HepG2 (cell line): Measurements from ENCODE around the gene CASS4. TPM values are rescaled to one million over a fixed set of nuclear protein-coding genes. Genes with fewer than 3 reads are reported as not detected.

Experiments used
- ATAC-seq: fragments of 200-7000 bp; cut with Tn5 transposase; 3 replicates; pipeline ENCODE4 v1.9.1; 2020; ENCODE audit warnings: mild to moderate bottlenecking, moderate library complexity
- BruUV-seq: library from RNA; stranded (reverse); fragments of 400-500 nt; replicated peaks from 2 replicates; lab custom pipeline; 2021; lab: Mats Ljungman, UMichigan
- CTCF ChIA-PET: fragments of 300-600 bp; formaldehyde crosslinking; extraction: SDS; loops from one replicate; lab custom pipeline; 2021; ENCODE audit warnings: low total read pairs, inconsistent platforms, low intra/inter-chr PET ratio; lab: Yijun Ruan, JAX
- POLR2A ChIA-PET: fragments of 350-600 bp; sonication (Branson Sonifier 250); formaldehyde crosslinking; loops from one replicate; lab custom pipeline; 2020; ENCODE audit warnings: antibody characterized with exemption, inconsistent platforms; lab: Yijun Ruan, JAX
- DNase-seq: peaks from one replicate; pipeline ENCODE4 v3.0.0-alpha.2; 2015; ENCODE audit warnings: low spot score
- FAIRE-seq: peaks from 3 replicates; lab custom pipeline; 2011; peaks lifted over from hg19 to GRCh38; lab: Jason Lieb, UNC
- H2AFZ ChIP-seq: one replicate; pipeline ENCODE4 v1.6.1; 2011; ENCODE audit warnings: low read length, inconsistent platforms
- H3K27ac ChIP-seq: fragments of 300-600 bp; 3 replicates; pipeline ENCODE4 v1.8.0; 2011; ENCODE audit warnings: mixed run types, mild to moderate bottlenecking, mixed read lengths, low read length, inconsistent platforms; ENCODE audit not compliant: insufficient read depth; ENCODE audit errors: extremely low read length
- H3K27me3 ChIP-seq, 2 experiments: fragments of 200-600 bp in 1 of 2; 2 replicates in 1 of 2; 3 replicates in 1 of 2; pipeline versions ENCODE4 v1.6.0 to v1.8.0; 2011; ENCODE audit warnings: low read length in 2 of 2, mild to moderate bottlenecking in 2 of 2, moderate library complexity in 2 of 2, inconsistent platforms in 1 of 2; ENCODE audit not compliant: insufficient read depth in 2 of 2, control insufficient read depth in 1 of 2
- H3K36me3 ChIP-seq, 2 experiments: fragments of 200-600 bp in 1 of 2; replicated peaks in 1 of 2; 2 replicates in 1 of 2; 3 replicates in 1 of 2; pipeline versions ENCODE4 v1.5.1 to v1.8.0; 2011; ENCODE audit warnings: low read length in 2 of 2, inconsistent platforms in 1 of 2; ENCODE audit not compliant: insufficient read depth in 2 of 2, control insufficient read depth in 1 of 2
- H3K4me1 ChIP-seq: 2 replicates; pipeline ENCODE4 v1.5.1; 2012; ENCODE audit warnings: low read length, inconsistent platforms; ENCODE audit not compliant: insufficient read depth
- H3K4me2 ChIP-seq: 2 replicates; pipeline ENCODE4 v1.6.0; 2011; ENCODE audit warnings: low read depth, low read length, inconsistent platforms
- H3K4me3 ChIP-seq, 3 experiments: fragments of 200-600 bp in 1 of 3; sonication (generic), shearing (Covaris generic) in 1 of 3; replicated peaks in 1 of 3; 2 replicates each; pipeline ENCODE4 v1.5.1; 2011 to 2016; ENCODE audit warnings: low read length in 3 of 3, inconsistent platforms in 2 of 3, low read depth in 2 of 3, mild to moderate bottlenecking in 2 of 3, control low read depth in 1 of 3, mixed read lengths in 1 of 3; ENCODE audit not compliant: insufficient read depth in 1 of 3
- H3K79me2 ChIP-seq: one replicate; pipeline ENCODE4 v1.6.1; 2011; ENCODE audit warnings: low read length, inconsistent platforms; ENCODE audit not compliant: insufficient read depth
- H3K9ac ChIP-seq: 2 replicates; pipeline ENCODE4 v1.6.0; 2011; ENCODE audit warnings: mild to moderate bottlenecking, low read depth, low read length, inconsistent platforms; ENCODE audit not compliant: insufficient read depth
- H3K9me3 ChIP-seq: 2 replicates; pipeline ENCODE4 v1.5.1; 2012; ENCODE audit warnings: mild to moderate bottlenecking, low read length
- H4K20me1 ChIP-seq: 2 replicates; pipeline ENCODE4 v1.6.0; 2011; ENCODE audit warnings: inconsistent platforms, mild to moderate bottlenecking, low read length, moderate library complexity; ENCODE audit not compliant: insufficient read depth
- ATF1 ChIP-seq: IDR thresholded peaks from 2 replicates; pipeline ENCODE4 v1.6.1; 2016; ENCODE audit warnings: mild to moderate bottlenecking, control low read depth
- DNMT1 ChIP-seq: sonication (generic); formaldehyde crosslinking; IDR thresholded peaks from 2 replicates; pipeline ENCODE4 v1.5.1; 2020; ENCODE audit warnings: mild to moderate bottlenecking, missing genetic modification reagents
- GPN1 ChIP-seq: sonication (generic); formaldehyde crosslinking; IDR thresholded peaks from 2 replicates; pipeline ENCODE4 v1.5.1; 2020; ENCODE audit warnings: missing genetic modification reagents, borderline replicate concordance
- HMGA1 ChIP-seq: sonication (generic); formaldehyde crosslinking; conservative IDR thresholded peaks from 2 replicates; pipeline ENCODE4 v1.4.0; 2020; ENCODE audit warnings: missing genetic modification reagents
- NFYB ChIP-seq: sonication (generic); formaldehyde crosslinking; IDR thresholded peaks from 2 replicates; pipeline ENCODE4 v1.4.0; 2020; ENCODE audit warnings: missing genetic modification reagents
- NR2C2 ChIP-seq: sonication (generic); formaldehyde crosslinking; IDR thresholded peaks from 2 replicates; pipeline ENCODE4 v1.4.0; 2020; ENCODE audit warnings: missing genetic modification reagents, mild to moderate bottlenecking, moderate library complexity, borderline replicate concordance
- SRSF1 ChIP-seq: fragments of 200-400 bp; formaldehyde crosslinking; optimal IDR thresholded peaks from 2 replicates; pipeline ENCODE3; 2017; ENCODE audit warnings: mild to moderate bottlenecking, low read depth, low read length, moderate library complexity
- TGIF2 ChIP-seq: IDR thresholded peaks from 2 replicates; pipeline ENCODE4 v1.6.1; 2016; ENCODE audit warnings: control low read depth, missing compliant biosample characterization
- ZBTB1 ChIP-seq: sonication (generic); formaldehyde crosslinking; IDR thresholded peaks from 2 replicates; pipeline ENCODE4 v1.4.0; 2020; ENCODE audit warnings: missing genetic modification reagents, borderline replicate concordance
- ZBTB14 ChIP-seq: sonication (generic); formaldehyde crosslinking; IDR thresholded peaks from 2 replicates; pipeline ENCODE4 v1.4.0; 2020; ENCODE audit warnings: missing genetic modification reagents
- ZBTB44 ChIP-seq: sonication (generic); formaldehyde crosslinking; IDR thresholded peaks from 2 replicates; pipeline ENCODE4 v1.4.0; 2020; ENCODE audit warnings: missing genetic modification reagents
- ZNF326 ChIP-seq: sonication (generic); formaldehyde crosslinking; IDR thresholded peaks from 2 replicates; pipeline ENCODE4 v1.4.0; 2020; ENCODE audit warnings: missing genetic modification reagents, borderline replicate concordance
- ZNF512 ChIP-seq: sonication (generic); formaldehyde crosslinking; IDR thresholded peaks from 2 replicates; pipeline ENCODE4 v1.4.0; 2020; ENCODE audit warnings: mild to moderate bottlenecking, missing genetic modification reagents
- ZNF746 ChIP-seq: sonication (generic); formaldehyde crosslinking; IDR thresholded peaks from 2 replicates; pipeline ENCODE4 v1.8.0; 2022; ENCODE audit warnings: mild to moderate bottlenecking, missing genetic modification reagents
- WGBS: methylation state at CpG from one replicate; pipeline ENCODE4 v1.1.6; 2017; ENCODE audit warnings: low lambda C conversion rate; 5-methylcytosine and 5-hydroxymethylcytosine counted together
- in situ Hi-C: cut with HindIII; loops from 2 replicates; pipeline ENCODE4 v1.10.0; 2017; ENCODE audit warnings: low pct_unique_long_range_greater_than_20kb; ENCODE audit not compliant: extremely low pct_ligation_motif_present
- intact Hi-C: fragments of 100-400 bp; cut with micrococcal nuclease; formaldehyde crosslinking; loops from one replicate; pipeline ENCODE4 v1.10.0; 2022; ENCODE audit not compliant: unreplicated experiment
- polyA plus RNA-seq, 8 experiments: library from polyadenylated mRNA; depleted of rRNA in 3 of 8; stranded (reverse) in 7 of 8; unstranded in 1 of 8; fragments of >200 nt; fragmentation: Illumina TruSeq in 4 of 8; extraction: Trizol in 4 of 8; gene quantifications; 2 replicates each; pipeline versions ENCODE4 v1.2.1 to v1.2.3, GENCODE V29; 2011 to 2016; ENCODE audit warnings: low read depth in 4 of 8, missing spikeins in 1 of 8, mixed read lengths in 1 of 8; ENCODE audit not compliant: insufficient read depth in 1 of 8
- total RNA-seq, 5 experiments: library from RNA; depleted of rRNA; stranded (reverse); fragments of >200 nt; fragmentation: Illumina TruSeq; extraction: Trizol; gene quantifications; 2 replicates each; pipeline ENCODE4 v1.2.3, GENCODE V29; 2016; ENCODE audit warnings: low read depth in 1 of 5
- TF ChIP-seq, protein P1 (sequence below): sonication (generic); formaldehyde crosslinking; IDR thresholded peaks from 2 replicates; pipeline ENCODE4 v1.8.0; 2022; ENCODE audit warnings: mild to moderate bottlenecking, missing genetic modification reagents, moderate library complexity

The CASS4 gene
- total and polyA plus RNA-seq, 2 of the 13 experiments (the other 11 are each of a cell fraction or from before 2014, with no cell fraction given): 0.17 to 0.49 TPM

- CTCF ChIA-PET: no interaction called here
- intact Hi-C loops: no loop called here
Observed at GRCh38 chr20:56445130-56445529, 33.1 kb downstream of the CASS4 start.

DNA sequence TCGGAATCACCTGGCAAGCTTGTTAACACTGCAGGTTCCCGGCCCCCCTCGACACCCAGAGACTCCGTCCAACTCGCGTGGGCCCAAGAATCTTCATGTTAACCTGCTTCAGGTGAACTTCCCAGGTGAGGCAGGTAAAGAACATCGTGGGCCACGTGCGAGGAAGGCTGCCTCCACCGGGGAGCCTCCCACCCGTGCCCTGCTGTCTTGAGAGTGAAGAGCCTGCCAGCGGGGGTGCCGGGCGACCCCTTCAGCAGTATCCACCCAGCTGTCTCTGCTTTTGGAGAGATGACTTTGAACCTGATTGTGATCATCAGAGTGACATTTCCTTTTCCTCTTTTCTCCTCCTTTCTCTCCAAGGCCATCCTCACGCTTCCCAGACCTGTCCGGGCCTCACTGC is 33.5 kb downstream of the CASS4 start:
- intact Hi-C loops: no loop called here
- no peaks in the 10 kb centered on the region for H3K36me3 ChIP-seq
- CTCF ChIA-PET: no interaction called here
- BruUV-seq: no TSS peak
- ATAC-seq: no peak
- H2AFZ ChIP-seq: no peak overlapping the region
- DNase-seq: no peak
- FAIRE-seq: no peak
- POLR2A ChIA-PET: no interaction called here
- WGBS: 70% methylated on average over 16 of the region's 16 CpGs
- H3K4me3 ChIP-seq: no peak overlapping the region
- H3K4me2 ChIP-seq: no peak overlapping the region
- no peak overlapping the region for H3K9ac ChIP-seq
- H3K4me1 ChIP-seq: peaks cover 9% of the 10 kb centered on the region
- no peak overlapping the region for H3K27ac ChIP-seq
- H3K79me2 ChIP-seq: no peaks in the 10 kb centered on the region
- no peaks in the 10 kb centered on the region for H4K20me1 ChIP-seq
- in situ Hi-C loops: no loop called here
- peaks cover 0 to 2% of the 10 kb centered on the region in 2 experiments; a peak in 1 of 5 replicates for H3K27me3 ChIP-seq
- H3K9me3 ChIP-seq: no peaks in the 10 kb centered on the region
- TF ChIP-seq ZBTB14 (CRISPR knock-in tag): no peak
- TF ChIP-seq NFYB (CRISPR knock-in tag): no peak
- TF ChIP-seq ZNF326: no peak
- TF ChIP-seq ZBTB44 (CRISPR knock-in tag): no peak
- TF ChIP-seq ZNF512: no peak
- TF ChIP-seq ZNF746 (CRISPR knock-in tag): no peak
- TF ChIP-seq SRSF1: no peak
- TF ChIP-seq HMGA1 (CRISPR knock-in tag): no peak
- no peak for TF ChIP-seq TGIF2
- TF ChIP-seq, protein P1, sequence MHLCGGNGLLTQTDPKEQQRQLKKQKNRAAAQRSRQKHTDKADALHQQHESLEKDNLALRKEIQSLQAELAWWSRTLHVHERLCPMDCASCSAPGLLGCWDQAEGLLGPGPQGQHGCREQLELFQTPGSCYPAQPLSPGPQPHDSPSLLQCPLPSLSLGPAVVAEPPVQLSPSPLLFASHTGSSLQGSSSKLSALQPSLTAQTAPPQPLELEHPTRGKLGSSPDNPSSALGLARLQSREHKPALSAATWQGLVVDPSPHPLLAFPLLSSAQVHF: no peak

More at GRCh38 chr20:56445130-56445529, 33.1 kb downstream of the CASS4 start:
- Histone ChIP-seq H3K4me2 (no peak overlapping the region), H3K79me2 (no peaks in the 10 kb centered on the region), H3K4me1 (peaks cover 9% of the 10 kb centered on the region), H3K4me3 (no peak overlapping the region), H3K9me3 (no peaks in the 10 kb centered on the region), H2AFZ (no peak overlapping the region), H4K20me1 (no peaks in the 10 kb centered on the region), H3K9ac (no peak overlapping the region), H3K27me3 (peaks cover 0 to 2% of the 10 kb centered on the region in 2 experiments; a peak in 1 of 5 replicates), H3K27ac (no peak overlapping the region), H3K36me3 (no peaks in the 10 kb centered on the region)
- 77% methylated on average over 3 of the region's 3 CpGs for WGBS
- POLR2A ChIA-PET: no interaction called here
- TF ChIP-seq, protein P1: no peak
- TF ChIP-seq ZBTB1 (CRISPR knock-in tag) (no peak), ATF1 (CRISPR knock-in tag) (no peak), GPN1 (CRISPR knock-in tag) (no peak), DNMT1 (CRISPR knock-in tag) (0 out of 2 replicates have a peak, but pooled peaks have one; percentile 20), NR2C2 (CRISPR knock-in tag) (no peak)
- BruUV-seq: no TSS peak
- in situ Hi-C loops: no loop called here
- FAIRE-seq (no peak), DNase-seq (no peak), ATAC-seq (no peak)
